CD14-positive monocyte (primary cell): ENCODE measurements around the gene SRSF3. TPM values are rescaled to one million over a fixed set of nuclear protein-coding genes. Genes with fewer than 3 reads are reported as not detected.

Source experiments
- DNase-seq, 3 donors: peaks; one replicate each; pipeline ENCODE4 v3.0.0-alpha.2; 2011 to 2022
- H2AFZ ChIP-seq: 2 replicates; pipeline ENCODE4 v1.6.0; 2012; ENCODE audit warnings: mild to moderate bottlenecking, low read depth, low read length, inconsistent platforms; ENCODE audit not compliant: insufficient read depth, poor library complexity, severe bottlenecking
- H3K27ac ChIP-seq, 2 donors: 1 replicate in 1 of 2; 2 replicates in 1 of 2; pipeline ENCODE4 v1.5.1; 2012 to 2013; ENCODE audit warnings: low read length in 2 of 2, control low read depth in 1 of 2, inconsistent platforms in 1 of 2, low read depth in 1 of 2, mild to moderate bottlenecking in 1 of 2
- H3K27me3 ChIP-seq, 2 donors: one replicate each; pipeline versions ENCODE4 v1.6.0 to v1.6.1; 2011 to 2013; ENCODE audit warnings: low read length in 2 of 2; ENCODE audit not compliant: control insufficient read depth in 2 of 2, insufficient read depth in 2 of 2
- H3K36me3 ChIP-seq, 2 donors: replicated peaks in 1 of 2; 1 replicate in 1 of 2; 2 replicates in 1 of 2; pipeline versions ENCODE4 v1.5.1 to v1.6.1; 2012 to 2013; ENCODE audit warnings: low read length in 2 of 2, control low read depth in 1 of 2, inconsistent platforms in 1 of 2, mild to moderate bottlenecking in 1 of 2; ENCODE audit not compliant: insufficient read depth in 2 of 2, control insufficient read depth in 1 of 2
- H3K4me1 ChIP-seq, 2 donors: 1 replicate in 1 of 2; 2 replicates in 1 of 2; pipeline versions ENCODE4 v1.5.1 to v1.6.1; 2012 to 2013; ENCODE audit warnings: low read length in 2 of 2, control low read depth in 1 of 2, inconsistent platforms in 1 of 2, mild to moderate bottlenecking in 1 of 2, moderate library complexity in 1 of 2; ENCODE audit not compliant: insufficient read depth in 2 of 2, control insufficient read depth in 1 of 2
- H3K4me2 ChIP-seq: replicated peaks from 2 replicates; pipeline ENCODE3; 2012; ENCODE audit warnings: low read length, moderate library complexity, mild to moderate bottlenecking; ENCODE audit not compliant: poor library complexity, severe bottlenecking; ENCODE audit errors: extremely low read depth
- H3K4me3 ChIP-seq, 3 experiments: fragments of 200-600 bp in 1 of 3; sonication (generic) in 1 of 3; replicated peaks in 1 of 3; 1 replicate in 2 of 3; 2 replicates in 1 of 3; pipeline ENCODE4 v1.5.1; 2011 to 2013; ENCODE audit warnings: low read length in 3 of 3, mild to moderate bottlenecking in 3 of 3, control low read depth in 2 of 3, low read depth in 2 of 3, inconsistent platforms in 1 of 3, moderate library complexity in 1 of 3
- H3K79me2 ChIP-seq: 2 replicates; pipeline ENCODE4 v1.6.0; 2012; ENCODE audit warnings: mild to moderate bottlenecking, control low read depth, inconsistent platforms, low read length, moderate library complexity; ENCODE audit not compliant: insufficient read depth
- H3K9ac ChIP-seq: 2 replicates; pipeline ENCODE4 v1.6.0; 2017; ENCODE audit warnings: low read length, mild to moderate bottlenecking; ENCODE audit not compliant: insufficient read depth, poor library complexity, severe bottlenecking
- H3K9me3 ChIP-seq, 2 donors: replicated peaks in 1 of 2; 1 replicate in 1 of 2; 2 replicates in 1 of 2; pipeline versions ENCODE4 v1.5.1 to v1.6.1; 2012 to 2013; ENCODE audit warnings: low read length in 2 of 2, control low read depth in 1 of 2; ENCODE audit not compliant: control insufficient read depth in 1 of 2, insufficient read depth in 1 of 2
- H4K20me1 ChIP-seq: 2 replicates; pipeline ENCODE4 v1.6.0; 2012; ENCODE audit warnings: mild to moderate bottlenecking, low read length, control low read depth, moderate library complexity; ENCODE audit not compliant: insufficient read depth
- H3K27ac Mint-ChIP-seq, 7 donors: one replicate each; pipeline ENCODE4 v1.8.0; 2020; ENCODE audit warnings: mild to moderate bottlenecking in 7 of 7, mixed read lengths in 7 of 7, moderate library complexity in 6 of 7, inconsistent platforms in 2 of 7
- H3K27me3 Mint-ChIP-seq, 3 donors: one replicate each; pipeline ENCODE4 v1.8.0; 2021 to 2022; ENCODE audit warnings: low read depth in 3 of 3, mild to moderate bottlenecking in 3 of 3, mixed read lengths in 3 of 3, moderate library complexity in 3 of 3, inconsistent platforms in 1 of 3
- H3K36me3 Mint-ChIP-seq, 2 donors: one replicate each; pipeline ENCODE4 v1.8.0; 2020; ENCODE audit warnings: mixed read lengths in 2 of 2, inconsistent platforms in 1 of 2, mild to moderate bottlenecking in 1 of 2
- H3K4me1 Mint-ChIP-seq: one replicate; pipeline ENCODE4 v1.8.0; 2020; ENCODE audit warnings: mild to moderate bottlenecking, mixed read lengths
- H3K4me3 Mint-ChIP-seq, 2 donors: one replicate each; pipeline ENCODE4 v1.8.0; 2020; ENCODE audit warnings: mild to moderate bottlenecking in 2 of 2, mixed read lengths in 2 of 2, moderate library complexity in 1 of 2
- H3K9me3 Mint-ChIP-seq, 7 donors: one replicate each; pipeline ENCODE4 v1.8.0; 2020 to 2022; ENCODE audit warnings: mixed read lengths in 7 of 7, mild to moderate bottlenecking in 6 of 7, moderate library complexity in 6 of 7, inconsistent platforms in 2 of 7
- CTCF ChIP-seq: fragments of 200-600 bp; IDR thresholded peaks from one replicate; pipeline ENCODE4 v1.8.0; 2022; ENCODE audit warnings: antibody characterized with exemption, mild to moderate bottlenecking
- WGBS: methylation state at CpG from one replicate; pipeline ENCODE4 v1.1.5; 2013; ENCODE audit warnings: missing lambda C conversion rate; ENCODE audit not compliant: insufficient coverage; 5-methylcytosine and 5-hydroxymethylcytosine counted together
- intact Hi-C, 2 donors: fragments of 100-400 bp; cut with micrococcal nuclease; formaldehyde crosslinking; loops; one replicate each; pipeline versions ENCODE4 v1.15.0 to v1.15.1; 2023
- polyA plus RNA-seq, 3 donors: library from polyadenylated mRNA; depleted of rRNA in 1 of 3; unstranded in 2 of 3; stranded (reverse) in 1 of 3; fragments of 300-500 nt in 2 of 3; fragments of >200 nt in 1 of 3; fragmentation: Illumina TruSeq in 2 of 3; gene quantifications; 1 replicate in 2 of 3; 2 replicates in 1 of 3; pipeline ENCODE4 v1.2.3, GENCODE V29; 2012 to 2021

SRSF3 gene
- polyA plus RNA-seq, 3 donors = 293 to 341 (median 297) TPM

GRCh38 chr6:36638579-36638978 is 44.4 kb downstream of the SRSF3 start:
- Mint-ChIP-seq H3K27me3 (peaks cover 0 to 3% (median 2%) of the 10 kb centered on the region in 3 donors), H3K4me3 (no peak overlapping the region), H3K9me3 (no peaks in the 10 kb centered on the region), H3K36me3 (no peaks in the 10 kb centered on the region), H3K27ac (no peak overlapping the region), H3K4me1 (peaks cover 7% of the 10 kb centered on the region)
- Histone ChIP-seq H3K79me2 (no peaks in the 10 kb centered on the region), H3K4me1 (peaks cover 5% of the 10 kb centered on the region in 2 donors), H3K36me3 (no peaks in the 10 kb centered on the region), H3K27ac (no peak overlapping the region), H3K4me3 (no peak overlapping the region), H3K9ac (no peak overlapping the region), H3K9me3 (no peaks in the 10 kb centered on the region), H2AFZ (no peak overlapping the region), H3K4me2 (no peak overlapping the region), H3K27me3 (no peaks in the 10 kb centered on the region), H4K20me1 (no peaks in the 10 kb centered on the region)
- no peak for TF ChIP-seq CTCF
- intact Hi-C loops = no loop called here
- no CpG with 5 or more reads among the region's 3 CpGs for WGBS
- no peak for DNase-seq

- H3K27ac ChIP-seq = no peak overlapping the region
- H3K4me1 ChIP-seq = peaks cover 12% of the 10 kb centered on the region in 2 donors
- H3K9me3 ChIP-seq = no peaks in the 10 kb centered on the region
- Mint-ChIP-seq H3K4me1 (peaks cover 14% of the 10 kb centered on the region), H3K9me3 (no peaks in the 10 kb centered on the region), H3K36me3 (no peaks in the 10 kb centered on the region), H3K27ac (peak overlapping the region in 3 of 7 donors; percentile 30 to 61 (median 53)), H3K4me3 (no peak overlapping the region), H3K27me3 (peaks cover 0 to 3% (median 2%) of the 10 kb centered on the region in 3 donors)
- H3K4me2 ChIP-seq = no peak overlapping the region
- WGBS = 98% methylated on average over 6 of the region's 11 CpGs
- no peak for TF ChIP-seq CTCF
- no peaks in the 10 kb centered on the region for H4K20me1 ChIP-seq
- no peaks in the 10 kb centered on the region for H3K36me3 ChIP-seq
- H2AFZ ChIP-seq = no peak overlapping the region
- H3K79me2 ChIP-seq = no peaks in the 10 kb centered on the region
- H3K9ac ChIP-seq = no peak overlapping the region
- intact Hi-C loops = no loop called here
- H3K27me3 ChIP-seq = no peaks in the 10 kb centered on the region
- peak in 1 of 3 donors; percentile 14 for DNase-seq
- no peak overlapping the region for H3K4me3 ChIP-seq
These were observed 45.1 kb downstream of the SRSF3 start for GRCh38 chr6:36639171-36639808.
